Activated naive CD4-positive, alpha-beta T cell treated with anti-CD3 and anti-CD28 coated beads for 36 hours (primary cell): ENCODE data around the gene GMFB. TPM values are rescaled to one million over a fixed set of nuclear protein-coding genes. Genes with fewer than 3 reads are reported as not detected.

Experiments
- CTCF ChIA-PET: fragments of 350-600 bp; sonication (Branson Sonifier 250); formaldehyde crosslinking; loops from one replicate; lab custom pipeline; 2021; ENCODE audit warnings: antibody characterized with exemption; lab: Charles Lee
- DNase-seq: peaks from one replicate; pipeline ENCODE4 v3.0.0-alpha.2; 2020
- H3K27ac Mint-ChIP-seq: one replicate; pipeline ENCODE4 v1.8.0; 2021; ENCODE audit warnings: mild to moderate bottlenecking, mixed read lengths
- H3K27me3 Mint-ChIP-seq: one replicate; pipeline ENCODE4 v1.8.0; 2021; ENCODE audit warnings: low read depth, mixed read lengths
- H3K36me3 Mint-ChIP-seq: one replicate; pipeline ENCODE4 v1.8.0; 2021; ENCODE audit warnings: low read depth, mixed read lengths
- H3K4me1 Mint-ChIP-seq: one replicate; pipeline ENCODE4 v1.8.0; 2021; ENCODE audit warnings: low read depth, mixed read lengths
- H3K4me3 Mint-ChIP-seq: one replicate; pipeline ENCODE4 v1.8.0; 2021; ENCODE audit warnings: mild to moderate bottlenecking, moderate library complexity, mixed read lengths
- H3K9me3 Mint-ChIP-seq: one replicate; pipeline ENCODE4 v1.8.0; 2021; ENCODE audit warnings: mixed read lengths
- intact Hi-C: fragments of 100-400 bp; cut with micrococcal nuclease; formaldehyde crosslinking; loops from one replicate; pipeline ENCODE4 v1.15.1; 2023
- total RNA-seq, 2 experiments: library from RNA; stranded (reverse); gene quantifications; one replicate each; pipeline ENCODE4 v1.2.3, GENCODE V29; 2021

The GMFB gene
- total RNA-seq, 2 experiments from 2014 or later = 29.5 to 33.4 TPM

GRCh38 chr14:54490445-54491175, 1.8 kb upstream of the GMFB start:
- Mint-ChIP-seq H3K9me3 (no peaks in the 10 kb centered on the region), H3K4me1 (peaks cover 37% of the 10 kb centered on the region), H3K36me3 (no peaks in the 10 kb centered on the region), H3K27ac (no peak overlapping the region), H3K4me3 (no peak overlapping the region), H3K27me3 (no peaks in the 10 kb centered on the region)
- DNase-seq = no peak
- CTCF ChIA-PET = interaction anchor here (1.1 kb wide), 1 partner anchor 16 kb away, joined by 4 read pairs; no protein-coding TSS in a partner anchor
- intact Hi-C loops = no loop called here

DNA sequence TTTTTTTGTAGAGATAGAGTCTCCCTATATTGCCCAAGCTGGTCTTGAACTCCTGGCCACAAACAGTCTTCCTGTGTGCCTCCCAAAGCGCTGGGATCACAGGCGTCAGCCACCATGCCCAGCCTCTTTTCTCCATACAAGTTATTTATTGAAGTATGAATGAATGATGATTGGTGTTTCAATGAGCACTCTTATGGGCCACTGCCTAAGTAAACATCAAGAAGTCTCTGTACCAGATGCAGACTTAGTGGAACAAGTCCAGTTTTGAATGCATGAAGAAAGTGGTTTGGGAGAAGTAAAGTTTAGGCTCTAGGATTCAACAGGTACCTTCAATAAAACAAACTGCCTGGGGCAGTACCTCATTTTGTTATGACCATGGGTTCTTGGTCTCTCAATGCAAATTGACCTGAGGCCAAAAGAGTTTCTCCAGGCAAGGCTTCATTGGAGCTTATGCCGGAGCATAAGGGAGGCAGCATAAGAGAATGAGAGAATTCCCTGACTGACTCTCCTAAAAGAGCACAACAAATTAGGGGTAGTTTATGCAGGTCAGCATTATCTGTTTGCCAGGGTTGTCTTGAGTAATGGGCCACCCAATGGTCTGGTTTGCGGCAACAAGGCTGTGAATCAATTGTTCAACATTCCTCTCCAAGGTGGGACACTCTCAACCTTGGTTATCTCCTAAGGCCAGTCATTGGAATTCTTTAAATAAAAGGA, 1.1 kb upstream of the GMFB start:
- peaks cover 44% of the 10 kb centered on the region for H3K4me1 Mint-ChIP-seq
- peak overlapping the region; percentile 85 for H3K4me3 Mint-ChIP-seq
- no peaks in the 10 kb centered on the region for H3K36me3 Mint-ChIP-seq
- CTCF ChIA-PET = interaction anchor here (0.5 to 2.4 kb wide), 7 partner anchors 15 to 286 kb away, joined by 3 to 13 read pairs (median 4); partner anchors contain the start of genes CGRRF1 and SAMD4A
- peak overlapping the region; percentile 88 for H3K27ac Mint-ChIP-seq
- no peaks in the 10 kb centered on the region for H3K9me3 Mint-ChIP-seq
- no peaks in the 10 kb centered on the region for H3K27me3 Mint-ChIP-seq
- intact Hi-C loops = loop anchor here (1.0 to 5.0 kb wide), 6 partner anchors 19 to 537 kb away; partner anchors contain the start of genes CGRRF1, CNIH1, SOCS4 and WDHD1
- no peak for DNase-seq

GRCh38 chr14:54489318-54489683, 521 bp upstream of the GMFB start:
- no peaks in the 10 kb centered on the region for H3K27me3 Mint-ChIP-seq
- intact Hi-C loops = loop anchor here (1.0 to 5.0 kb wide), 6 partner anchors 20 to 538 kb away; partner anchors contain the start of genes CGRRF1, CNIH1, SOCS4 and WDHD1
- CTCF ChIA-PET = interaction anchor here (0.5 to 2.4 kb wide), 10 partner anchors 15 to 286 kb away, joined by 3 to 13 read pairs (median 4); partner anchors contain the start of genes CGRRF1 and SAMD4A
- peak overlapping the region; percentile 85 for H3K4me3 Mint-ChIP-seq
- H3K36me3 Mint-ChIP-seq = no peaks in the 10 kb centered on the region
- H3K4me1 Mint-ChIP-seq = peaks cover 50% of the 10 kb centered on the region
- H3K9me3 Mint-ChIP-seq = no peaks in the 10 kb centered on the region
- peak overlapping the region; percentile 88 for H3K27ac Mint-ChIP-seq
- no peak for DNase-seq

GRCh38 chr14:54488318-54488645, 498 bp downstream of the GMFB start:
- H3K36me3 Mint-ChIP-seq = peaks cover 5% of the 10 kb centered on the region
- peak overlapping the region; percentile 86 for H3K27ac Mint-ChIP-seq
- intact Hi-C loops = loop anchor here (2.0 to 5.0 kb wide), 2 partner anchors 285 to 539 kb away; partner anchors contain the start of genes SOCS4 and WDHD1
- H3K9me3 Mint-ChIP-seq = no peaks in the 10 kb centered on the region
- H3K4me1 Mint-ChIP-seq = peaks cover 59% of the 10 kb centered on the region
- peak overlapping the region; percentile 85 for H3K4me3 Mint-ChIP-seq
- no peak for DNase-seq
- no peaks in the 10 kb centered on the region for H3K27me3 Mint-ChIP-seq
- CTCF ChIA-PET = interaction anchor here (0.6 to 2.4 kb wide), 7 partner anchors 11 to 285 kb away, joined by 3 to 13 read pairs (median 4); partner anchors contain the start of gene CGRRF1

DNA sequence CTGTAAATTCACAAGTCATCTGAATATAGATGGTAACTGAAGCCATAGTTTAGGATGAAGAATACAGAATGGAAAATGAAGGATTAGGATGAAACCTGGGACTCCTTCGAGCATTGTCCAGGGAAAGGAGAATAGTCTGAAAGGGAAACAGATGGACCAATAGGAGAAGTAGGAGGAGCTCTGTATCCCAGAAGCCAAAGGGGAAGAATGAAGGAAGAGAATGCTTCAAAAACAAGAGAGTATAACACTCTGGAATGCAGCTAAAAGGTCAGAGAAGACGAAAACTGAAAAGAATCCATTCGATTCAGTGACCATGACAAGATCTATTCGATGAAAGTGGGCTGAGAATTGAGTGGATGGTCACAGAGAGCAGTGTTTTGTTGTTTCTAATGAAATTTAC, 1.0 kb downstream of the GMFB start:
- intact Hi-C loops = loop anchor here (2.0 to 5.0 kb wide), 2 partner anchors 285 to 540 kb away; partner anchors contain the start of genes SOCS4 and WDHD1
- DNase-seq = no peak
- Mint-ChIP-seq H3K4me3 (peak overlapping the region; percentile 85), H3K4me1 (peaks cover 64% of the 10 kb centered on the region), H3K36me3 (peaks cover 10% of the 10 kb centered on the region), H3K9me3 (no peaks in the 10 kb centered on the region), H3K27me3 (no peaks in the 10 kb centered on the region), H3K27ac (peak overlapping the region; percentile 86)
- CTCF ChIA-PET = interaction anchor here (0.6 to 2.4 kb wide), 5 partner anchors 11 to 286 kb away, joined by 3 to 13 read pairs (median 7); partner anchors contain the start of gene CGRRF1

GRCh38 chr14:54486685-54487084, 2.1 kb downstream of the GMFB start:
- Mint-ChIP-seq H3K9me3 (no peaks in the 10 kb centered on the region), H3K36me3 (peaks cover 13% of the 10 kb centered on the region), H3K4me3 (peak overlapping the region; percentile 85), H3K27ac (no peak overlapping the region), H3K27me3 (no peaks in the 10 kb centered on the region), H3K4me1 (peaks cover 66% of the 10 kb centered on the region)
- DNase-seq = no peak
- intact Hi-C loops = loop anchor here (5.0 kb wide), 1 partner anchor 541 kb away; the partner anchor contains the start of genes SOCS4 and WDHD1
- CTCF ChIA-PET = interaction anchor here (2.3 kb wide), 1 partner anchor 13 kb away, joined by 7 read pairs; no protein-coding TSS in a partner anchor

DNA sequence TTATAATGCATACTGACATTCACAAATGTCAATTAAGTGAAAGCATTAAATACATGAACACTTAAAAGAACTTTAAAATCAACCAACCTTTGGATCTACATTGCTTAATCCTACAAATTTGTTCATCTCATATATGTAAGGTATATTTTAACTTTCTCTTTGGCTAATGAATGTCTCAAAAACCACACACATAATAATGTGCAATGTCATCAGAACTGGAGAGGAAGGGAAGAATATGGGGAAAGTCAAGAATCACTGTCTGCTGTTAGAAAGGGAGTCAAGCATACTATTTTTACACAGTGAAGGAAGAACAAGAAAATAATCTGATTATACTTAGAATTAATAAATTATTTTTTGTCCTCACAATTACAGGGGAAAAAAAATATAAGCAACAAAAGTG, 4.9 kb downstream of the GMFB start:
- intact Hi-C loops = no loop called here

DNA sequence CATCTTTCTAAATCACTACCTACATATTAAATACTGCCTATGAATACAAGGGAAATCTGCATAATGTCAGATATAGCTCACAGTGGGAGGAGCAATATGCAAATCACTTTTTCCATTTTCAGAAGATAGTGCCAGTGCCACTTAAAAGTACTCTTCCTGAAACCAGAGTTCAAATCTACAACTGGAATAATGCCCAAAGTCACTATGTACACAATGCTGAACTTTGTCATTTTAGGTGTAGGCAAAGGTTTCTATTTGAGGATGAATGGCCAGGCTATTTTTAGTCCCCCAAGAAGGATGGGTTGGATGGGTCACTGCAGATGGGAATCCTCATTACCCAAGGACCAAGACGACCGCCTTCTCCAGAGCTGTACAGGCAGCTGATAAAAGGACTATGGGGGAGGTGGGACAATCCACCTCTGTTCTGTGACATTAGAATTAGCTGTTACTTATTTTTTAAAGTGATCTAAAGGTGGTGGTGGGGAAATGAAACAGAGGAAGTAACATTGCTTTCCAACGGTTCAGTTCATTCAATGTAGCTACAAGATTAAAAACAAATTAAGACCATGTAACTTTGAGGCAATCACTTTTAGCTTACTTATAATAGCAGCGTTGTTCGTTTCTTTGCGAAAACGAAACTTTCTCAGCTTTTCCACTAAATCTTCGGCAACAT, 5.6 kb downstream of the GMFB start:
- H3K27ac Mint-ChIP-seq = no peak overlapping the region
- H3K27me3 Mint-ChIP-seq = no peaks in the 10 kb centered on the region
- peaks cover 53% of the 10 kb centered on the region for H3K4me1 Mint-ChIP-seq
- peaks cover 18% of the 10 kb centered on the region for H3K36me3 Mint-ChIP-seq
- no peak overlapping the region for H3K4me3 Mint-ChIP-seq
- no peaks in the 10 kb centered on the region for H3K9me3 Mint-ChIP-seq
- CTCF ChIA-PET = interaction anchor here (0.9 to 1.1 kb wide), 2 partner anchors 26 to 38 kb away, joined by 3 read pairs; no protein-coding TSS in a partner anchor
- no peak for DNase-seq
- intact Hi-C loops = no loop called here

More for the DNA sequence above, 4.9 kb downstream of the GMFB start:
- Mint-ChIP-seq H3K9me3 (no peaks in the 10 kb centered on the region), H3K4me1 (peaks cover 53% of the 10 kb centered on the region), H3K36me3 (peaks cover 16% of the 10 kb centered on the region), H3K27ac (no peak overlapping the region), H3K27me3 (no peaks in the 10 kb centered on the region), H3K4me3 (no peak overlapping the region)
- no peak for DNase-seq
- CTCF ChIA-PET = interaction anchor here (0.9 to 1.1 kb wide), 2 partner anchors 27 to 38 kb away, joined by 3 read pairs; no protein-coding TSS in a partner anchor

DNA sequence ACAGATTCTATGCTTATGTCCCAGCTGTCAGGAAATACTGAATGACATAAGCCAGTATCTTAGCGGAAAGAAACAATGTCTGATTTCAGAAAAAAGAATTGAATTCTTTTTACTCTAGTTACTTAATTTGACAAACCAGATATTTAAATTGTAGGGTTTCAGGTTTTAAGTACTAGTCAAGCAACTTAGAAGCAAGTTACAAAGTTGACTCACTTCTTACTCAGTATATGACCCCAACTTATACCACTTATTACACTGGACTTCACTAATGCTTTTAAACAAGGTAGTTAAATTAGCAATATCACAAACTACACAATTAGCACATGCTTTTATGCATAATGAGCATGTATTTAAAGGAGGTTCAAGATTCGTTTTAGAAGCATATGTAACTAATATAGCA, 7.1 kb downstream of the GMFB start:
- no peak for DNase-seq
- Mint-ChIP-seq H3K27ac (no peak overlapping the region), H3K27me3 (no peaks in the 10 kb centered on the region), H3K4me1 (peaks cover 44% of the 10 kb centered on the region), H3K4me3 (no peak overlapping the region), H3K36me3 (peaks cover 24% of the 10 kb centered on the region), H3K9me3 (no peaks in the 10 kb centered on the region)
- intact Hi-C loops = no loop called here
- CTCF ChIA-PET = no interaction called here

- no peak overlapping the region for H3K4me3 Mint-ChIP-seq
- CTCF ChIA-PET = no interaction called here
- H3K36me3 Mint-ChIP-seq = peaks cover 29% of the 10 kb centered on the region
- no peak for DNase-seq
- intact Hi-C loops = no loop called here
- no peaks in the 10 kb centered on the region for H3K9me3 Mint-ChIP-seq
- peaks cover 43% of the 10 kb centered on the region for H3K4me1 Mint-ChIP-seq
- no peaks in the 10 kb centered on the region for H3K27me3 Mint-ChIP-seq
- no peak overlapping the region for H3K27ac Mint-ChIP-seq
Observed at GRCh38 chr14:54480830-54481562, 7.8 kb downstream of the GMFB start.

DNA sequence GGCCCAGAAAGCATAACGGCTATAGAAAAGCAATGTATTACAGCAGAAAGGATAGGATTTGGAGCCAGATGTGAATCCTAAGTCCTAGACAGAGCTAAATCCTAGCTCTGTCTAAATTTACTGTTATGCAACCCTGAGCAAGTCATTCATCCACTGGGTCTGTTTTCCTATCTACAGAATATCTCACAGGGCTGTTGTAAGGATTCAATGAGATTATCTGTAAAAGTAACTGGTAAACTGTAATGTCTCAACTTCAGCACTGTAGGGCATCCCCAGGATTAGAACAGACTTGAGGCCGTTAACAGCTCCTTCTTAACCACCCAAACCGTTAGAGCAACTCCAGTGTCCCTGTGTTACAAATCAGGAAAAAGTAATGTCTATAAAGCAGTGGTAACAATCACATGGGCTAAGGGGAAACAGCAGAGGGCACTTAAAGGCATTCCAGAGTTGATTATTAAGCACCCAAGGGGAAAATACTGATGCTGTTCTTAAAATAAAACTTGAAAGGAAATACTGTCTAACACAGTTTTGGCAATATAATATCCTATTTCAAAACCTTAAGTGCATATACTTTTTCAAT, 10.1 kb downstream of the GMFB start:
- intact Hi-C loops = no loop called here
- Mint-ChIP-seq H3K4me1 (peaks cover 26% of the 10 kb centered on the region), H3K27ac (no peak overlapping the region), H3K9me3 (no peaks in the 10 kb centered on the region), H3K27me3 (no peaks in the 10 kb centered on the region), H3K4me3 (no peak overlapping the region), H3K36me3 (peaks cover 36% of the 10 kb centered on the region)
- DNase-seq = no peak
- CTCF ChIA-PET = no interaction called here
